Measurements from ENCODE around the gene FERMT3.
A peak's percentile ranks its signal among the peaks of the same experiment; 100 is the strongest.
"Not testable (repeated sequence)": the region's sequence is repeated elsewhere in the genome, so short reads cannot be mapped to it uniquely, and the experiment has no call there.

Gene FERMT3

DNA sequence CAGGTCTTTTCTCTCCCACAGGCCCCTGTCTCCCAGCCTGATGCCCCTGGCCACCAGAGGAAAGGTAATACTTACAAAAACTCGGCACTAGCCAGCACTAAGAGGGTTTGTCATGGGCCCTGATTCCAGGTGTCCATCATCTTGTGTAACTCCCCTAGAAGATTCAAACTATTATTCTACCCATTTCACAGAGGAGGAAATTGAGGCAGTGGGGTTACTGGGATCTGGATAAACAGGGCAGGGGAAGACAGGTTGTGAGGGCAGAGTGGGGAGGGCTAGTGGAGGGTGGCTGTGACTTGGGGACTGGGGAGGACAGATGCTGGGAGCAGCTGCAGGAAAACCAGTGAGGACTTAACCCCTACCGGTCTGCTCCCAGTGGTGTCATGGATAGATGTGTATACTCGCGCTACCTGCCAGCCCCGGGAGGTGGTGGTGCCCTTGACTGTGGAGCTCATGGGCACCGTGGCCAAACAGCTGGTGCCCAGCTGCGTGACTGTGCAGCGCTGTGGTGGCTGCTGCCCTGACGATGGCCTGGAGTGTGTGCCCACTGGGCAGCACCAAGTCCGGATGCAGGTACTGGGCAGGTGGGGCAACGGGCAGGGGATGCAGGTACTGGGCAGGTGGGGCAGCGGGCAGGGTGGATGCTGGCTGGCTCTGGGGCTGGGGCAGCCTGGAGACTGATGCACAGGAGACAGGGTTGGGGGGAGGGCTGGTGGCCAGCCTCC lies 29.1 kb downstream of the FERMT3 start:
- DNase-seq (ENCODE audit: low spot score) = no peak

DNA sequence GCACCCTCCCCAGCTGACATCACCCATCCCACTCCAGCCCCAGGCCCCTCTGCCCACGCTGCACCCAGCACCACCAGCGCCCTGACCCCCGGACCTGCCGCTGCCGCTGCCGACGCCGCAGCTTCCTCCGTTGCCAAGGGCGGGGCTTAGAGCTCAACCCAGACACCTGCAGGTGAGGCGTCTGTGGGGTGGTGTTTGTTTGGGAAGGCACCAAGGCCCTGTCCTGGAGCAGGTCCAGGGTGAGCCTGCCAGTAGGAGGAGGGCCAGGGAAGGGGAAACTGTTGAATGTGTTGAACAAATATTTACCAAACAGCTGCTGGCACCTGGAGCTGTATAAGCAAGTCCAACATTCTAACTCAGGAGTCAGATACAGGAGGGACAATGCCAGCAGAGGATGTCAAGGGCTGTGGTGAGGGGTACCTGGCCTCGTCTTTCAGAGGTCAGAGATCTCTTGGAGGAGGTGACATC lies 31.0 kb downstream of the FERMT3 start:
- no peak for DNase-seq (ENCODE audit: low spot score)

DNA sequence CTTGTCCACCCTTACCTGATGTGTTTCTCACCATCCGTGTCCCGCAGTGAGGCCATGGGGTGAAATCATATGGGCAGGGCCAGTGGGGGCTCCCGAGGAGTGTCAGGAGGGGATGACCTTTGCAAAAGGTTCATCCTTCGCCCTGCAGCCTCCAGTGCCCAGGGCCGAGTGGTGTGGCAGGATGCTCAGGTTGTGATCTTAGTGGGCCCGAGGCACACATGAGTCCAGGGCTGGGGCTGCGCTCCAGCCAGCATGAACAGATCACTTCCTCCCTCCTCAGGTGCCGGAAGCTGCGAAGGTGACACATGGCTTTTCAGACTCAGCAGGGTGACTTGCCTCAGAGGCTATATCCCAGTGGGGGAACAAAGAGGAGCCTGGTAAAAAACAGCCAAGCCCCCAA lies 31.6 kb downstream of the FERMT3 start:
- DNase-seq (ENCODE audit: low spot score) = no peak

DNA sequence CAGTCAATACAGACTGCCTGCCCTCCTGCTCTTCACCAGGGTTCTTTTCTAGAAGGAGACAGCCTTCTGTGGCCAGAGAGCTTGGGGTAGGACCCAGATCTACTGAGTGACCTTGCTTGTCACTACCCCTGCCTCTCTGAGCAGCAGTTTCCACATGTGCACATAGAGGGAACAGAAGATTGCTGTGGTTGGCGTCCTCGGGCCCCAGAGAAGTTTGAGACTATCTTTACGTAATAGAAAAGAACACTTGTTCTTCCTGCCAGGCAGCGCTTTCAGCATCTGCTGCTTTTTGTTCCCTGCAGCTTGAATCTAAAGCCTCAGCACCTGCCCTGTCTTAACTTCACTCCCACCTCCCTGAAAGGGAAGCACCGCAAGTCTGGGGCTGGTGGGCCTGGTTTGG lies 32.5 kb downstream of the FERMT3 start:
- DNase-seq (ENCODE audit: low spot score) = no peak

DNA sequence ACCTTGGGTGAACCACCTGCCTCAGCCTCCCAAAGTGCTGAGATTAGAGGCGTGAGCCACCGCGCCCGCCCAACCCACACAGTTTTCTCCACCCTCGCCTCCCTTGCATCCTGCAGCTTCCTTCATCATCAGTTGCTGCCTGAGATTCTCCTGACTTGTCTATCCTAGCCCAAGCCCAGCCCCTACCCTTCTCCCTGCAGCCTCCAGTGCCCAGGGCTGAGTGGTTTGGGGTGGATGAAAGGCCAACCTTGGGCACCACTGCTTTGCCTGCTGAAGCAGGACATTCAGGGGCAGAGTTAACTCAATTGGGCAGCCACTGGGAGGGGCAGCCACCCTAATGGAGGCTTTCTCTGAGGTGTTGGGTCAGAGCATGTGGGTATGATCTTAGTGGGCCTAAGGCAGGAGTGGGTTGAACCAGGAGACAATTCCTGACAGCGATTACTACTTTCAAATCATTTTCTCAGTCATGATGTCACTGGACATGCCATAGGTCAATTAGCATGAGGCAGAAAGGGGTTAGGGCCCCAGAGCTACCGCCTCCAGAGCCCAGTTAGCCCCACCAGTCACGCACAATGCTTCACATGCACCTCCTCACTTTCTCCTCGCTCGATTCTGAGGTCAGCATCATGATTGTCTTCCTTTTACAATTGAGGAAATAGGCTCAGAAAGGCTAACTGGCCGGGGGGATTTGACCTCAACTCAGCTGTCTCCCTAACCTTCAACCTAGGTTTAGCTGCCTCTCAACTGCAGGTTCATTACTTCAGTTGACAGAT lies 33.3 kb downstream of the FERMT3 start:
- no peak for DNase-seq (ENCODE audit: low spot score)

DNA sequence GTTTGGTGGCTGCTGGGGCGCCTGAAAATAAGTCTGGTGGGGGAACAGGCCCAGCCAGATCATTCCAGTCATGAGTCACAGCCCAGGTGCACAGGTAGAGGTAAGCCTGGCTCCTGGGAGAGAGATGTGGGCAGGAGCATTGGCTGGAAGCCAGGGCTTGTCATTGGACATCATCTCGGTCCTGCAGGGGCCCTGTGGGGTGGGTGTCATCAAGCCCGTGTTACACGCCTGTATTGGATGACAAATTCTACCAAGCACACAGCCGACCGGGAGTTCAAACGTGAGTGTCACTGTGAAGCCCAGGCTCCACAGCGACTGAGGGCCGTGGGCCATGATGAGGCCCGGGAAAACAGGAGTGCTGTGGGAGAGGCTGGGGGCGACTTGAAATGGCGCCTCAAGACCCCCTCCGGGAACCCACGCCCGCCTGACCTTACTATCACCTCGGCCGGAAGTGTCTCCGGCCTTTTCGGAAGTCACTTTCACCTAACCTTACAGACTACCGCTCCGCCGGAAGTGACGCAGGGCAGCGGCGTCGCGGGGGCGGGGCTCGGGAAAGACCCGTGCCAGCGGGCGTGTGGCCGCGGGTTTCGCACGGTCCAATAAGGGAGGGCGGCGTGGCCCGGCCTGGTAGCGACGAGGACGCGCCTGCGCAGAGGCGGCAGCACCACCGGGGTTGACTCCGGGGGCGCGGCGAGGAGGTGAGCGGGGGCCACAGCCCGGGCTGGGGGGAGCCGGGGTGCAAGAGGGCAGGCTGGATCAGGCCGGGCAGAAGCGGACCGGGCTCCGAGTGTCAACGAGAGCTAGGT lies 34.1 kb downstream of the FERMT3 start, which contains the start of gene FKBP2:
Gene FKBP2 (plus strand): TSS at position 661 of the 806 bp plus-strand sequence. CDS start 1,293 bp downstream, outside the sequence.
- peak; percentile 97 for DNase-seq (ENCODE audit: low spot score)

DNA sequence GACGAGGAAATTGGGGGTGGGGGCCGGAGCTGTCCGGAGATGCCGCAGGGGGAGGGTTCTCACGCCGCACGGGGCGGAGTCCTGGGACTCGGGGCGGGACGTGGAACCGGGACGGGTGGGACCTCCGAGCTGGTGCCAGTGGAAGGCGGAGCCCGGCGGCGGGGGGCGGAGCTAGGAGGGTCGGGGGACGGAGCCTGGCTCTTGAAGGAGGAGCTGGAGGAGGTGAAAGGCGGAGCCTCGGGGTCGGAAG lies 34.6 kb downstream of the FERMT3 start:
- DNase-seq (ENCODE audit: low spot score) = peak; percentile 99

DNA sequence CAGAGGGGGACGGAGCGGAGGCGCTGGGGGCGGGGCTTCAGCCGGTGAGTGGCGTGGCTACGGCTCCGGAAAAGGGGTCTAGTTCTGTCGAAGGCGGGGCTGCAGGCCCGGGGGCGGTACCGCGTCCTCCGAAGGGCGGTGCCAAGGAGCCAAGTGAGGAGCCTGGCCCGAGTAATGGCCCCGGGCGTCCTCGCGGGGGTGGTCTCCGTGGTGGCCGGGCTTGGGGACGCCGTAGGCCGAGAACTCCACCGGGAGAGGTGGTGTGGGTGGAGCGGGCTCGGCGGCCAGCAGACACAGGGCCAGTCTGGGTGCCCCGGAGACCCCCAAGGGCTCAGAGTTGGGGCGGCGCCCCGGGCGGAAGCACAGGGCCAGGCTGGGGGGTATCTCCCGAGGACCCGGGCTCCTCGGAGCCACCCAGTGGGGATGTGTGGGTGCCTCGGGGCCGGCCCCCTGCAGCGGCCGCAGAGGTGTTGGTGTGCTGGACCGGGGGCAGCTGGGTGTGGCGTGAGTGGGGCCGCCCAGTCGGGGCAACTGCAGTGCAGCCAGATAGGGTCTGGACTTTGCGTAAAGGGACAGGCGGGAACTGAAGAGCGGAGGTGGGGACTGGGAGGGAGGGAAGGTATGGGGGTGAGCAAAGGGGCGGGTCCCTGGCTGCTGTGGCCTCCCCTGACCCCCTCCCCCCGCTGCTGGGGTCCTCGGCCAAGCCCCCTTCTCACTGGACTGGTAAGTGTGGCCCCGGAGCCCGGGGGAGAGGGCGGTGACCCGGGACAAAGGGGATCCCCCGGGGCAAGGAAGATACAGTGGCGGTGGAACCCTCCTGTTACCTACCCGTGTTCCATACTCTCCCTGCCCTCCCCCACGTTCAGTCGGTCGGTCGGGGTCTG lies 35.2 kb downstream of the FERMT3 start:
- peak; percentile 68 for DNase-seq (ENCODE audit: low spot score)

DNA sequence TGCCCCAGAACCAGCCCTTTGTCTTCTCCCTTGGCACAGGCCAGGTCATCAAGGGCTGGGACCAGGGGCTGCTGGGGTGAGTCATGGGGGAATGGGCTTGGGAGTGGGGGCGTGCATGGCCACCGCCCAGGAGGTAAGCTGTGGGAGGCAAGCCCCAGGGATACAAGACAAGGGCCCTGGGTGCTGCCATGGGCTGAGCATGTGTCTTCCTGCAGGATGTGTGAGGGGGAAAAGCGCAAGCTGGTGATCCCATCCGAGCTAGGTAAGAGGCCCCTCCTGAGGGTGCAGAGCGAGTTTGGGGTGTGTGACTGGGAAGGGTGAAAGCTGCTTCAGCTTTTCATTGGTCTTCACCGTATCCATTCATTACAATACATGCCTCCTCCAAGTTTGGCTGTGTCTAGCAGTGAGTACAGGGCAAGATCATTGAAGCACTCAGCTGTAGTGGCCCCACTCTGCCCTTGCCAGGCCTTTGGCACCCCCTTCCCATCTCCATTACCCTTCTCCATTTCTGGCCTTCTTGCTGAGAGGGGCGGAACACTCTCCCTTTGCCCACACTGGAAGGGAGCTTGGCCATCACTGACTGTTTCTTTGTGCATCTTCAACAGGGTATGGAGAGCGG lies 36.8 kb downstream of the FERMT3 start:
- DNase-seq (ENCODE audit: low spot score) = no peak

DNA sequence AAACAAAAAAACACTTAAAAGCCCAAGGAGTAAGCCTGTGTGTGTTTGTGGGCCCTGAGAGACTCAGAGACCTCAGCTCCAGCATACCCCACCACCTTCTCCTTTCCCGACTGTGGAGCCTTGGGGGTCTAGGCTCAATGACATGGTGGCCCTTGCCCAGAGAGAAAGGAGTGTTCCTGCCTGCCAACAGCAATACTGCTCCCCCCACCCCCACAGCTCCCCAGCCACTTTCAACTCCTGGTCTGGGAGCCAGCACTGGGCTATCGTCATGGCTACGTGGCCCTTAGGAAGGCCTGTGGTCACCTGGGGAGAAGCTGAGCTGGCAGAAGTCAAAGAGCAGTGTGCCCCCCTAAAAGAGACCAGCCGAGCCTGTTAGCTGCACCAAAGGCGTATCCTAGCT lies 37.6 kb downstream of the FERMT3 start:
- no peak for DNase-seq (ENCODE audit: low spot score)

DNA sequence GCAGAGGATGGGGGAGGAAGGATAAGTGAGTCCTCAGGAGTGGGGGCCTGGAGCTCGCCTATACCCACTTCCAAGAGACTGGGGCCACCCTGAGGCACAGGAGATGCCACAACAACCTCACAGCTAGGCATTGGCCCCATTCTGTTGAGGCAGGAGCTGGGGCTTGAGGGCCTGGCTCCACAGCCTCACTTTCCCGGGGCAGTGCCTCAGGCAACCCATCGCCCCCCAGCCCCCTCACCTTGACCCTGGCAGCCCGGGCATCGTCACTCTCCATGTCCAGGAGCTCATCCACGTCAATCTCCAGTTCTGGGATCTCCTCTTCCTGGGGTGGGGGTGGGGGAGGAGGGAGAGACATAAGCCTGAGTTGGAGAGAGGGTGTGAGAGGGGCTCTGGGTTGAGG lies 38.4 kb downstream of the FERMT3 start:
- DNase-seq (ENCODE audit: low spot score) = no peak

DNA sequence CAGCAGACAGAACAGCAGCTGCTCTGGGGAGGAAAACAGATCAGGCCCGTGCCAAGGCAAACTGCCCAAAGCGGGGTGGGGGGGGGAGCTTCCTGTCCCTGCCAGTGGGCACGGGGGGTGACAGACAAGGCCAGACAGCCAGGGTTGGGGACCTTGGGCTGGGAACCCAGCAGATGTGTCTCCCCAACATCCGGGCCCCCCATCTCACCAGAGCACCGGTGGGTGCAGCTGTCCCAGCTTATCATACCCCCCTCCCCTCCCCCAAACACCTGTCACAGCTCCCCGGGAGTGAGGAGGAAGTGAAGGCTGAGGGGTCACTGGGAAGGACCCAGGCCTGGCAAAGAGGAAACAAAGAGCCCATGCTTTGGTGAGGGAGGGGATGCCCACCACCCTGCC lies 38.9 kb downstream of the FERMT3 start:
- DNase-seq (ENCODE audit: low spot score) = no peak

DNA sequence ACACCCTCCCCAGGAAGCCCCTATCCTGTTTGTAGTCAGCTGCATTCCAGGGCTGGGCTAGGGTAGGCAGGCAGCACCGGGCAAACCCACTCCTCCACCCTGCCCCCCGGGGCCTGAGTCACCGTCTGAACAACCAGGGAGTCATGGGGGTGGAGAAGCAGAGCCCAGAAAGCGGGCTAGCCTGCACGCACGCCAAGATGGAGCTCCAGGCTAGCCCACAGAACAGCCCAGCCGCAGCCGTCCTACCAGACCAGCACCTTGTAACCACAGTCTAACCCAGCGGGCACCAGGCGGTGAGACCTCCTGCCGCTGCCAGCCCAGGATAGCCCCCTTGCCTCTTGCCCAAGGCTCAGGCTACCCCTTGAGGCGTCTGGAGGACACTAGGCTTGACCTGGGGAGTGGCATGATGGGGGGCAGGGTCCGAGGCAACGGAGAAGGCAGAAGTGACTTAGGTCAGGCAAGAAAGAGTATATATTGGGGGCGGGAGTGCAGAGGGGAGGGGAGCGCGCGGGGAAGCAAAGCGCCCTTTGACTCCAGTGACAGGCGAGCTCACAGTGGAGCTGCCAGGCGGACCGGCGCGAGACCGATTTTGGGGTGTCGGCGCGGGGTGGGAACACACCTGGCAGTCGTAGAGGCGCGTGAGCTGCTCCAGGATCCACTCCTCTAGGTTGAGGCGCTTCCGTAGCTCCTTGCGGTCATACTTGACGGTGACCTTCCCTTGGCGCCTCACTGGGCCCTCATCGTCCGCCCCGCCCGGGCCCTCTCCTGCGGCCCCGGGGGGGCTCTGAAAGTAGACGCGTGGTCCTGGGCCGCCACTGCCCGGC lies 39.5 kb downstream of the FERMT3 start:
- no peak for DNase-seq (ENCODE audit: low spot score)

DNA sequence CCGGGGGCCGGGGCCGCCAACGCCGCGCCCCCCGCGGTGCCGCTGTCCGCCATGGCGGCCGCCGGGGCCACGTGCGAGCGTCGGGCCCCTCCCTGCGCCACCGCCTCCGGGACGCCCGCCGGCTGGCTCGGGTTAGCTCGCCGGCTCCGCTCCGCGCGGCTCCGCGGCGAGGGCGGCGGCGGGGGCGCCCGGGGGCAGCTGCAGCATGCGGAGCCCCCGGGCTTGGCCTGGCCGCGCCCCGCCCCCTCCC lies 40.0 kb downstream of the FERMT3 start:
- not testable (repeated sequence) for DNase-seq (ENCODE audit: low spot score)

DNA sequence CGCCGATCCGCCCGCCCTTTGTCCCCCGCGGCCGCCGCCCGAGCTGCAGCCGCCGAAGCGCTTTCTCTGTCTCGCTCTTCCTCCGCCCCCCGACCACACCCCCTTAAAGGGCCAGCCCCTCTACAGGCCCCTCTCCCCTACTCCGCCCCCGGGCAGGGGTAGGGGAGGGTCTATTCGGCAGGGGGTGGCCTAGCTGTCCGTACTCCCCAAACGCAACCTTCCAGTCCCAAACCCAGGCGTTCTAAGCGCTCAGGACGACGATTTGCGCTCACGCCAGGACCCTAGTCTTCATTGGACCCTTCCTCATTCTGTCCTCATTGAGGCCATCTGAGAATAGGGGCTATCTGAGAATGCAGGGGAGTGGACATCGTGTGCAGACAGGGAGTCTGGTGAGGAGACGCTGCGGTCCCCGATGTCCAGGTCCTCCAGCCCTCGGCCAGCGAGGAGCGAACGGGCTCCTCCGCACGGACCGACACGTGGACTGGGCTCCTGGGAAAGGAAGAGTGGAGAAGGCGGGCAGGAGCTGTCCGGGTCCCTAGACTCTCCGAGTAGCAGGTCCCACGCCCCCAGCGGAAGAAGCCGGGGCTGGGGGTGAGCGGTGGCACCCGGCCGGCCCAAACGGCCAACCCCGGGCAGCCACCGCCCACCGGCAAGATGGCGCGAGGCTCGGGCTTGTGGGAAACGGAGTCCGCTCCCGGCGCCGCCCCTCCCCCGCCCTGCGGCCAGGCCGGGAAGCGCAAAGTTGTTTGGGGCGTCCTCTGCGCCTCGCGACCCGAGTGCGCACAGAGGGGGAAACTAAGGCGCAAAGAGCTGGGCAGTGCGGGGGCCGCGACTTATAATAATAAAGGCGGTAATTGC lies 40.6 kb downstream of the FERMT3 start, which contains the start of gene PPP1R14B:
Gene PPP1R14B (minus strand): TSS at position 73 of the 858 bp plus-strand sequence. CDS start 270 bp downstream, outside the sequence.
- DNase-seq (ENCODE audit: low spot score) = peak; percentile 81

DNA sequence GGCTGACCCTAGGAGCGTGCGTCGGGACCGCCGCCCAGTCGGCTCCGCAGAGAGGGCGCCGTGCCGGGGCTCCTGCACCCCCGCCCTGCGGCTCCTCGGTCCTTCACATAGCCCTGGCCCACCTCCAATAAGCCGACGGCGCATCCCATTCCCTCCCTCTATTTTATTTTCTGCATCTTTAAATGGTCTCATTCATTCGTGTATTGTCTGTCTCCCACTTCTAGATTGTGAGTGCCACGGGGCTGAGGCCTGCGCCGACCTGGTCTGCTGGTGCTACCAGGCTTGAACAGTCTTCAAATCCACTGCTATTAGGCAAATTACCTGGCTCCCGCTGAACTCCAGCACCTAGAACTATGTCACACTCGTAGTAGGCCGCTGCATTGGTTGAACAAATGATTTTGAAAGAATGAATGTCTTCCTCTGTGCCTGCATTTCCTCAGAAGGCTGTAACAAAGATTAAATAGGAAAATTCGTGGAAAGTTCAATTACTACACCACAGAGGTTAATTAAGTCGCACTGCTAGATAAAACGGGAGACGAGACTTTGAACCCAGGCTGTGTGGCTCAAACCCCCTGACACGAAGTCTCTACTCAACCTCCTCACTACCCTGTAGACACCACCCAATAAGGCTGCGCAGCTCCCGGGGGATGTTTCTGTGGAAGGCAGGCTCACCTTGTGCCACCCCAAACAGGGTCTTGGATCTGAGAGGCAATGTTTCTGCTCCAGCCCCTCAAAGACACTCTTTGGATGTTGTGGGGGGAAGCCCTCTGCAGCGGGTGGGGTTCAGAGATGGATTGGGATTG lies 41.4 kb downstream of the FERMT3 start:
- DNase-seq (ENCODE audit: low spot score) = no peak

DNA sequence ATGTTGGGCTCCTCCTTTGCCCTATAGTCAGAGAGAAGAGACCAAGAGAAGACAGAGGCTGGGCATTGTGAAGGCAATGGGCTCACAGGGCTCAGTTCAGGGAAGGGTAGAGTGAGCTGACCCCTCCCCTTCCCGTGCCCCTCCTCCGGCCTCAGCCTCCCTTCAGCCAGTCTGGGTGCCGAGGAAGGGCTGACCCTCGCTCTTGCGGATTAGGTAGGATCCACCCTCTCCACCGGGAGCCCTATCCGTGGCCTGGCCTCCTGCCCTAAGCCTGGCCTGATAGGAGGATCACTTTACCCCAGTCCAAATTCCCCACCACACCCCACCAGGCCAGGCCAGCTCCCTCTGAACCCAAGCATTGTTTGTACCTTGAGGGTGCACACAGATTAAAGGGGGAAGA lies 42.1 kb downstream of the FERMT3 start:
- no peak for DNase-seq (ENCODE audit: low spot score)

DNA sequence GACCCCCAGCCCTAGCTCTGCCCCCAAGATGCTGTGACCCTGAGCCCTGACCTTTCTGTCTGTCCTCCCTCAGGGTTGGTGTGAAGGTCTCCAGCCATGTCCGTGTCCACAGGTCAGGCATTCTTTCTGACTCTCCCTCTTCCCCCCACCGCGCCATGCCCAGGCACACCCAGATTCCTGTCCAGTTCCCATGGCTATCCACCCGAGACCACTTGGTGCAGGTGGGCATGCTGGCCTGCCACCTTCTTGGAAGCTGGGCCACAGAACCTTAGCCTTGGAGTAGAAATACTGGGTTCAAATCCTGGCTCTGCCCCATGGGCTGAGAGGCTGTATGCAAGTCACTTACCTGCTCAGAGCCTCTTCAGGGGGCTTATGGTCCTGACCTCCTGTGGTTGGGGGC lies 42.5 kb downstream of the FERMT3 start:
- no peak for DNase-seq (ENCODE audit: low spot score)

Measured in cerebellar cortex (tissue), 1 donor.